Measurements from ENCODE around the gene SELENBP1.

Gene SELENBP1

DNA sequence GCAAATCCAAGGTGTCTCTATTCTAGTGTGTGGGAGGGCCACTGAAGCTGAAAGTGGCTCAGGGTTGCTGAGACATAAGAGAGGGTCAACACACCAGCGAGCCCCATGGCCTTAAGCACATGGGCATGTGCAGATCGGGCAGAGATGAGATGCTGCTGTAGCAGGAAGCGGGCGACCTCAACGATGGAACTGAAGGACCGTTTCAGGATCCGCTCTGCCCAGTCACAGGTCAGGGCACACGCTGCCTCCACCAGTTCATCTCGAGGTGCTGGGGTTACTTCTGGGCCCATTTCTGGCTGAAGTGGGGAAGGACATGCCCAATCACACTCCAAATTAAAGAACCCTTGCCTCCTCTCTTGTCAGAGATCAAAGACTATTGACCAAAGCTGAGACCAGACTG, 28.9 kb downstream of the SELENBP1 start:
- DNase-seq: no peak

DNA sequence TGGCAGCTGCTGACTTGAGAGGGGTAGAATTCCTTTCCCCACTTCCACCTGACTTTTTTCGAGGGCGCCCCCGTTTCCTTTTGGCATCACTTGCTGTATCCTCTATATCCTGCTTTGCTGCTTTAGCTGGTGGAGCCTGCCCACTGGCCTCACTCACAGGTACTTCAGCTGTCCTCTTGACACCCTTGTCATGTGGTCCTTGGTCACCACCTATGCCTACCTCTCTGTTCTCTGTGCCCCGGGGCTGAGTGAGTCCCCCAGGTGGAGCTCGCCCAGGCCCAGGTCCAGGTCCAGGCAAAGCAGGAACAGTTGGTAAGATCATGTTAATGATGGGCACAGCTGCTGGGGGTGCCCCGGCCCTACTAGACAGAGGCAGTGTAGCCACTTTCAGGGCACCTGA, 29.9 kb downstream of the SELENBP1 start:
- DNase-seq: no peak

- no peak for DNase-seq
Observed at GRCh38 chr1:151342021-151342420, 30.5 kb downstream of the SELENBP1 start.

DNA sequence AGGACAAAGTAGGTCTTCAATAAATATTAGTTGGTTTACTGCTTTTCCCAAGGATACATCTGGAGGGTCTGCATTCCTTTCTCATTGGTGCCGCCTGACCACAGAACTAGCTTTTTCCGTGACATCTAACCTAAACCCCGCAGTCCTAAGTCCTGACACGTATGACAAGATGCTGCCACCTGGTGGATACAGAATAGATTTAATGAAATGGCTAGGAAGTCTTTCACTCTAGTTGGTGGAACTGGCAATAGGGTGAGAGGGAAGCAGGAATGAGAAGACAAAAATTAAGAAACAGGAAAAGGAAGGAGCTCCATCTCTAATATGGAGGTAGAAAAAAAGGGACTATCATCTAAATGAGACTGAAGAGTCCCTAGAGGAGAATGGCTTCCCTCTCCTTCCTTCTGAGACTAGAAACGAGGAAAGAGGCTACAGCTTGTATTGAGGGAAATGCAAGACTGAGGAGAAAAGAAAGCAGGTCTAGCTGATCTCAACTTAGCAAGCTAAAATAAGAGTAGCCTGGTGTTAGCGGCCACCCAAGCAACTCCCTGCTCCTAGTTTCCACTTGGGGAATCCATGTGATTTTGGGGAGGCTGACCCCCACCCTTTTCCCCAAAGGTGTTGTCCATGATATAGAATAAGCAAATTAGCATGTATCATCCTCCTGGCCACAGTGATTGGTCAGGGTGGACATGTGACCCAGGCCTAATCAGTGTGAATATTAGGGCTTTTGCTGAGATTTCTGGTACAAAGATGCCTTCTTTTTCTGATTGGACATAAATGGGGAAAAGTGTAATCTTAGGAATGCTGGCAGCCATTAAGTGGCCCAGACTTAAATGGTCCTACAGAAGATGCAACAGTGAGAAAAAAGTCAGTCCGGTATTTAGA, 31.4 kb downstream of the SELENBP1 start:
- peak in 4 of 5 donors; percentile 24 to 74 (median 46) for DNase-seq

DNA sequence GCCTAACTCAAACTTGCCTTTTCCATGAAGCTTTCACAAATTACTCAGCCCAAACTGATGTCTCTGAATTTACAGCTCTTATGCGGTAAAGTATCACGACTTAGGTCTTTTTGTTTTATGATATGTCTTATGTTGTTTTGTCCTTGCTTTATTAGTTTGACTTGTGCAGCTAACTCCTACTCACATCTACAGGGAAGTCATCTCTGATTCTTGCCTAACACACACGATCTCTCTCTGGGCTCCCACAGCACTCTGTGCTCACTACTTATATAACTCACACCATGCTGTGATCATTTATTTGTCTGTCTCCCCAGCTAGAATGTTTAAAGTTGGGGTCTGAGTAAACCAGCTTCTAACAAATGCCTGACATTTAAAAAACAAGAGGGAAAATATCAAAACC, 35.9 kb downstream of the SELENBP1 start:
- no peak for DNase-seq

GRCh38 chr1:151334822-151335221, 37.7 kb downstream of the SELENBP1 start:
- DNase-seq: no peak

GRCh38 chr1:151327903-151328674, 44.4 kb downstream of the SELENBP1 start:
- DNase-seq: no peak

DNA sequence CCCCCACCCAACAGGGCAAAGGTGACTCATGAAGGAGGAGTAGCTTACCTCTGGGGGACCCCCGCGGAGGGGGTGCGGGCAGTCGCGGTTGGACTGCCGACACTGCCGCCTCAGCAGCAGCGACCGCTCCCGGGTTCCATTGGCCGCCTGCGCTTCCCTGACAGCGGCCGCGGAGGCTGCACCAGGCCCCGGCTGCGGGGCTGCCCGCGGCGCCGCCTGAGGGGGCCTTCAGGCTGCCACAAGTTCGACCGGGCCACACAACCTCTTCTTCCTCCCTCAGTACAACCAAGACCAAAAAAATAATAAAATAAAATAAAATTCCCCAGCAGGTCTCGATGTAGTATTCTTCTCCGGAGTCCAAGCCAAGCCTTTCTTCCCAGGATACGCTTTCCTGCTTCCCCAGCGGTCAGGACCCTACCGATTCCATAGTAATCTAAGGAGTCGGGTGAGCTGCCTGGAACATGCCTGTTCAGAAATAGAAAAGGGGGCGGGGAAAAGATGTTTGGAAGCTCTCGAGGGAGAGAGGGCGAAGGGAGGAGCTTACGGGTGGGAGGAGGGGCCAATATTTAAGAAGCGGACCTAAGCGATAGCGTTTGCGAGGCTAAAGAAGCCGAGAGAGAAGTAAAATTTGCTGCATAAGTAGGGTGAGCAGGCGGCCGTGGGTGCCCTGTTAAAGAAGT, 45.1 kb downstream of the SELENBP1 start, which contains the start of gene PI4KB:
Gene PI4KB, minus strand, starts transcription at position 194 of the 680 bp plus-strand sequence. CDS start 10,935 bp downstream, outside the sequence.
- peak; percentile 73 to 96 (median 89) for DNase-seq

DNA sequence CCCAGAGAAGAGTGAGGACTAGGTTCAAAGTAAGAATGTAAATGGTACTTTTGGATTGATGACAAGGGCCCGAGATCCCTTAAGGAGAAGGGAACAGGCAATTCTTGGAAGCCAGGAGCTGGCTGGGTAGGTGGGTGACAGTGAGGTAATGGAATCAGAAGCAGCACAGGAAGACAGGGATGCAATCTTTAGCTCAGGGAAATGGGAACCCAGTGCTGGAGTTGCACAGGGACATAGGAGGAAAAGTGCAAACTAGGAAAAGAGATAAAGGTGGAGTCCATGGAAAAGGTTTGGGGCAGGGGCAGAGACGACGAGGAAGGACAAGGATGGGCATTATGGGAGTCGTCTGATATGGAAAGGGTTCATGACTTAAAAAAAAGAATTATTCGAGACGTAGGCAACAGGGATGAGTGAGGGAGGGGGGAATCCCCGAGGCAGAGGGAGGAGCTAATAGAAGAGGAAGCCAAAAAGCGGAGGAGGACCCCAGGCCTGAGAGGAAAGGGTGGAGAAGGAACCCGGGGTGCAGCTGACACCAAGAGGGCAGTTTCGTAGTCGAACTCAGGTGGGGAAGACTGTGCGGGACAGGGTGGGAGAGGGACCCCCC, 45.8 kb downstream of the SELENBP1 start:
- peak in 4 of 5 donors; percentile 23 to 54 (median 36) for DNase-seq

DNA sequence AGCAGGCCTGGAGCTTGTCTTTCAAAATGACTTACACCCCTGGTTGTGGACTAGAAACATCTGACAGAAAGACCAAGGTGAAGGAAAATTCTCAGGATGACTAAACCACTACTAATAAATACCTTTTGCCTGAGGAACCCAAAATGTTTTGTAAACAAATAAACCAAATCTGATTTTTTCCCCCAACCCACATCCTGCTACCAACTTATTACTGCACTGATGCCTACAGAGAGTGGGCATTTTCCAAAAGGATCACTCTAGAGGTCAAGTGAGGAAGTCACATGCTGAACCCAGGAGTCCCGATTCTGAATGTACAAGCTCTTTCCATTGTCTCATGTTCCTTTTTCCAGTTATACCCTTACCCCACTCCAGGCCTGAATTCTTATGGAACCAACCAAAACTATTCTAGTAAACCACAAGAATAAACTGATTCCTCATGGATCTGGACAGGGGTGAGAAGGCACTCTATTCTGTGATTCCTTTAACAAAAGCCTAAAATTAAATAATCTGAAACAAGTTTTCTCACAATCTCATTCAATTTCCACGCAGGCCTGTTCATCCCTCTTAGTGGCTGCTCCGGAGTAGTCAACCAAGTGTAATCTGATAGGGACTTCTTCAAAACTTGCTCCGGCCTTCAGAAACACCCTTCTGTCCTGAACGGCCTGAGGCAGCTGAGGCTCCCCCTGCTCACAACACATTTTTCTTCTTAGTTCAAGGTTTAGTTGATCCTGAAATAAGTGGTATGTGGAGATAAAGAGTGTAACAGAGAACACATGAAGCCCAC, 46.7 kb downstream of the SELENBP1 start:
- no peak for DNase-seq

DNA sequence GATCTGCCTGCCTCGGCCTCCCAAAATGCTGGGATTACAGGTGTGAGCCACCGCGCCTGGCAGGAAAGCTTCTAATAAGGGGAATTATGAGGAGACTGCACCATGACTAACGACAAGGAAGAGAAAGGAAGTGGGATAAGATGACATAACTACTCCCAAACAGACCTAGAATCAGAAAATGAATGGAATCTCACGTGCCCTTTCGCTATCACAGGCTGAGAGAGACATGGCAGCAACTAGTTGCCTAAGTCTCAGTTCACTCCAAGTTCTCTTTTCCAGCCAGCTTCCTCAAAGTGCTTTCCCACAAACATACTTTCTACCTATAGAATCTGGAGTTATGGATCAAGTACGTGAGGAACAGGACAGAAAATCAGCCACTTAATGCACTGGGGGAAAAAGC, 47.3 kb downstream of the SELENBP1 start:
- DNase-seq: no peak

- no peak for DNase-seq
Observed at GRCh38 chr1:151324390-151324930, 48.0 kb downstream of the SELENBP1 start.

GRCh38 chr1:151318975-151319374, 53.5 kb downstream of the SELENBP1 start:
- DNase-seq: no peak

- no peak for DNase-seq
Observed at GRCh38 chr1:151315565-151316235, 56.8 kb downstream of the SELENBP1 start.
